HG03442 (cell line): Measurements from ENCODE around the gene RASGEF1B.

Experiments
- ATAC-seq: cut with Tn5 transposase; IDR thresholded peaks from one replicate; pipeline ENCODE4 v1.9.1; 2021; ENCODE audit warnings: mild to moderate bottlenecking, moderate library complexity; ENCODE audit not compliant: unreplicated experiment

RASGEF1B gene

DNA sequence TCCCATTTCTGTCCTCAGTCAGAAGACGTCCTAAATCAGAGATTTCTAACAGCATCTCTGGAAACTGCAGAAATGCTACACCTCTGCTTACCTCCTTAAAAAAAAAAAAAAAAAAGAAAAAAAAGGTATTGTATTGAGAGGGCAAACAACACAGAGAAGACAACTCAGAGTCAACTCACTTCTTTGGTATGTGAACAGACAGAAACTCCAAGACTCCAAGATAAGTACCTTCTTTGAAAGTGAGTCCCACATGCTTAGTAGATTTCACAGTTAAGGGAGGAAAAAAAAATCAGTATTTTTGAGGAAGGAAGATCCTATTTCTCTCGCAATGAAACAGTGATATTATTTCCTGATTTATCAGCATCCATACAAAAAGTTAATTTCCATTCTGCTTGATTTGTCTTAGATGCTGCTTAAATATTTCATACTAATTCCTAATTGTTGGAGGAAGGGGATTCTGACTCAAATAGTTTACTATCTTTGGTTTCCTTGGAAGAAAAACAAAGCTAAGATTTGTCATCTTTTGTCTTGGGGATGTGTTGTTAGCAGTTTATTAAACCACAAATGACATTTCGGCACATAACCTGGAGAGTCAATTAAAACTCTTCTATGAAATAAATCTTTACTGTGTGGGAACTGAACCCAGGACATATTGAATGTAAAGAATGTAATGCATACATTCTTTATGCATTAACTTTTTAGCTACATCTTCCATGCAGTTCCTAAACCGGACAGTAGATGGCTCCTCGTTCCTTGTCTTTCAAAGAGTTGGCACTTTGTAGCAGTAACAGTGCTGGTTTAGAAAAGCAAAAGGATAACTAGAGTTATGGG lies 4.7 kb downstream of the RASGEF1B start:
- no peak for ATAC-seq

DNA sequence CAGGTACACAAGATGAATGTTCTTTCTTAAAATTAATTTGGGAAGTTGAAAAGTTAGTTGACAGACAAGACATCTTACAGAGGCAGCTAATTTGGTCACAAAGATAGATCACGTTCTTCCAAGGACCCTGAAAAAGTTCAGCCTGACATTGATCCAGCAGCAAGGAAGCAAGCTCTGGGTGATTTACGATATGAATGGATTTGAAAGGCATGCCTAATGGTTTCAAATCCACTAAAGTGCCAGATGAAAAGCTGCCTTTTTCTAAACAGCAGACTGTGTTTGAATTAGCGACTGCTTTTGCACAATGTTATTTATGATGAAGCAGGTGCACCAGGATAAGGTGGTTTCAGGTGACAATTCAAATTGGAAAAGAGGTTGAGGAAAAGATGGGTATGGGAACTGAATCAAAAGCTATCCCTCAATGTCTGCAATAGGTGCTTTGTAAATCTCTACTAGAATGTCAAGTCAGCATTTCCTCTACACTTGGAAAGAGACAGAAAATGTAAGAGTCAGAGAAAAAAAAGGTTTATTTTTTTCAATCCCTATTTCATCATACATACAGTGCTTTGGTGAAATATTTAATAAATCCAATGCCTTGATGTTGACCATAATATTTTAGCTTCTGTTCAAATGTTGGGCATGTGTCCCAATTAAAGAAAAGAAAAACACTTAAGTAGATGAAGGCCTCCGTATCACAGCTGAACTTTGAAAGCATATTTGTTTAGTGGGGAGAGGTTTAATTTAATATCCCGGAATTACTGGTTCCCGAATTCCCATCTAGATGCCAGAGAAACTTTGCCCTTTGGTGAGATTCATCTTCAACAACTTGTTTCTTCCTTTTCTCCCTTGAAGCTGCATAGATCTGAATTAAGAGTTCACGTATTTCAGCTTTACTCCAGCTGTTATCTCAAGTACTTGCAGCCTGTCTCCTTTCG lies 6.0 kb downstream of the RASGEF1B start:
- ATAC-seq: no peak

DNA sequence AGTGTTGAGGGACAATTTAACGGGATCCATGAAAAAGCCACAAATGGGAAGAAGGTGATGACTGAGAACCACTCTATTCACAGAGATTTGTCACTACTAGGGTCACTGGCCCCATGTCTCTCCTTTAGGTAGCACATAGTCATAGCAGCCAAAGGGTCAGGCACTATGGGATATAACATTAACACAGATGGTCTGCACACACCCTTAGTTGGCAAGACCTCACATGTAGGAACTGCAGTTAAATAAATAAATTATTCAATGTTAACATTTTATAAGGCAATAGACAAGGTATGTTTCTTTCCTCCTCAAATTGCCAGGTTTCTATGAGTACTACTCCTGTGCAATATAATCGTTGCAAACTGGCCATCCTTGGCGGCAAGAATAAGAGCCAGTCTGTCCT lies 10.9 kb downstream of the RASGEF1B start:
- no peak for ATAC-seq

DNA sequence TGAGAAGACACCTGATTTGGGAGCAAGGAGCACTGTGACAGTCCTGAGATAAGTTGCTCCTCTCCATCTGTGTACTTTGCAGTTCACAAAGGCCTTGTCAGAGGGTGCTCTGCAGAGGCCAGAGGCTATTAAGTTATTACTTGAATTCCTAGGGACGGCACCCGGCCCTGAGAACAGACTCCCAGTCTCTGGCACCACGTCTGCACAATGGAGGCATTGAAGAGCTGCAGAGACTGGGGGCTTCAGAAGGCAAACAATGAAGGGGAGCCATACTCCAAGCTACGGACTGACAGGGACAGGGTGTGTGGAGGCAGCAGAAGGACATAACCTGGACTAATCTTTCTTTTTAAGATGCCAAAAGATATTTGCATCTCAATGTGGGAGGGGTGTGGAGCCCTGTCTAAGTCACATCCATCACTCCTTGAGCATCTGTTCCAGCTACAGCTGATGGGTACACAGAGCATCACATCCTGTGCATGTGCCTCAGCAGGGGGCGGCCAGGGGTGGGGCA lies 11.5 kb downstream of the RASGEF1B start:
- ATAC-seq: no peak

DNA sequence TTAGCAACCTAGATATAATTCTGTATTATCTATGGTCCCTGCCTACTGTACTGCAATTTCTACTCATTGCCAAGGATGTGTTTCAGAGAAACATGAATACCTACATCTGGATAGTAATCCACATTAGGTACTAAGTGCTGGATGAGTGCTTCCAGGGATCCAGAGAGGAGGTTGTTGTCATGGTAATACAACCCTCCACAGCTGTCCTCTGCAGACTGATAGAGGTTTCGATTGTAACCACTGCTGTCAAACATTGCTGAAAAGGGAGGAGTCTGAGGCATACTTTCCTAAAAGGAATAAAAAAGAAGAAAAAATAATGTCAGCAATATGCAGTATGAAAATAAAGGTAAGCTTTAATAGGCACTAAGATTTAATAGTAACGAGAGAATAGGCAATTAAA lies 12.5 kb downstream of the RASGEF1B start:
- no peak for ATAC-seq

DNA sequence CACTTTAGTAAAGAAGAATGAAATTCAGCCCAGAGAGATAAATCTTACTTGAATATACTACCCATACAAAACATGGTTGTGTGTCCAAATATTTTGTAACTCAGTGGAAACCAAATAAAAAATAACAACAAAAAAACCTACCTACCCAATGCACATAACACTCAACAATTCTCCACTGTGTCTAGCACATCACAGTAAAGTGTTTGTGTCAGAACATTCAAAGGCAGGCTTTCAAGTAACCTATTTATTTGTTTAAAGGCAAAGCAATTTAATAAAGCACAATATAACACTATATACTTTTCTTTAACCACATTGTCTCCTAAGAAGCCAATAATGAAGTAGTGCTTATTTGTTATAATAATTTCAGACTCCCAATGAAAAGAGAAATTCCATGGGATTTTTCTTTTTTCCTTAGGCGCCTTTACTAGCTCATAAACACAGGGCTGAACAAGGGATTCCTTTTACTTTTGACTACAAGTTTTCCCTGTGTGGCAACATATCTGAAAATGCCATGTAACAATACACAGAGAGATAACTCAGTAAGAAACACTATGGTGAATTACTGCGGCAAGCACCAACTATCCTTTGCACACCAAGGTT lies 13.7 kb downstream of the RASGEF1B start:
- no peak for ATAC-seq

DNA sequence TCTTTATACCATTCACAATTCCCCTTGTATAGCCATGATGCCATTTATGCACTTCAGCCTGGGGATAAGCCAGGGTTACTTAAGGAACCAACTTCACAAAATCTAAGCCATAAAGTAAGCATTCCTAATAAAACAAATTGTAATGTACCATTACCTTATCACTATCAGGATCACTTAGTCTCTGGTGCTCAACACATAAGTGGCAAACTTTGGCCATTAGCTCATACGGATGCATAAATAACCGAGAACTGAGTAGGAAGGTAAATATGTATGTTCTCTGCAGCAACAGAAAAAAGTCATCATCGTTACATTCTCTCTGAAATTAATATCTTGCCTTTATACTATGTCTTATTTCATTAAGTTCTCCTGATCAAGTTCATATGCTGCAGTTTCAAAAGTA lies 14.4 kb downstream of the RASGEF1B start:
- ATAC-seq: no peak

DNA sequence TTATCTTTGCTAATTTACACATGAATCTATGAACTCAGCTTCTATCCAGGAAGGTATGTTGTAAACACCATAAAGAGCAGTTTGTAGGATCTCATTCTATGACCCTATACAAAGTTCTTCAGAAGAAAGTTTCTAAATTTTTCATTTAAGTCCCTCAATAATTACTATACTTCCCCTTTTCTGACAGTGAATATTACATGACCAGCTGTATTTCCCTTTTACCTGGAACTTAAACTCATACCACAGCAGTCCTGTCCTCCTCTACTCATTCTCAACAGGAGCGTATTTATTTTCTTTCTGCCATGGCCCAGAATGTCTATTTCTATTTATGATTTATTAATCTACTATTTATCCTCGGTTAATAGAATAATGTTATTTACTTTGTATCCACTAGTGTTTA lies 15.8 kb downstream of the RASGEF1B start:
- no peak for ATAC-seq

DNA sequence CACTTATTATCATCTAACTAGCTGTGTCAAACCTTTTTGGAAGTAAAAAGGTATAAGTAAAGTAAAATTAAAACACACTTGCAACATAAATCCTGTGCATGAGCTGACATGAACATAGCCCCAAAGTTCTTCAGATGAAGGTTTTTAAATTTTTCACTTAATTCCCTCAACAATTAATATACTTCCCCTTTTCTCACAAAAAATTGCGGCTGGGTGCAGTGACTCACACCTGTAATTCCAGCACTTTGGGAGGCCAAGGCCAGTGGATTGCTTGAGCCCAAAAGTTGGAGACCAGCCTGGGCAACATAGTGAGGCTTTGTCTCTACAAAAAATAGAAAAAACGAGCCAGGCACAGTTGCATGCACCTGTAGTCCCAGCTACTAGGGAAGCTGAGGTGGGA lies 16.8 kb downstream of the RASGEF1B start:
- no peak for ATAC-seq

DNA sequence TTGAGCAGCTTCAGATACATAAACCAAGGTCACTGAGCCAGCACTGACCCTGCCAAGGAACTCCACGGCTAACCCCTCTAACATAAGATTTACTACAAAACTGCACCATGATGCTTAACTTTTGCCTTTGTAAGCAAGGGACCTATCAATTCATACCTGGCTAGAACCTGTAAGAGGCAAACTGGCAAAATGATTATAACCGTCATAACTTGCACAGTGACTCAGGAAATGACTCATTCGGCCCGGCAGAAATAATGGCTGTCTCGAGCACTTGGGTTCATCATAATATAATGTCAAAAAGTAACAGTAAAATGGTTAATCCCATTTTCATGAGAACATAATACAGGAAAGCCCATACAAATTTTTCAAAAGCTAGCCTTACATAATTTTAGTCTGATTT lies 17.2 kb downstream of the RASGEF1B start:
- ATAC-seq: no peak

DNA sequence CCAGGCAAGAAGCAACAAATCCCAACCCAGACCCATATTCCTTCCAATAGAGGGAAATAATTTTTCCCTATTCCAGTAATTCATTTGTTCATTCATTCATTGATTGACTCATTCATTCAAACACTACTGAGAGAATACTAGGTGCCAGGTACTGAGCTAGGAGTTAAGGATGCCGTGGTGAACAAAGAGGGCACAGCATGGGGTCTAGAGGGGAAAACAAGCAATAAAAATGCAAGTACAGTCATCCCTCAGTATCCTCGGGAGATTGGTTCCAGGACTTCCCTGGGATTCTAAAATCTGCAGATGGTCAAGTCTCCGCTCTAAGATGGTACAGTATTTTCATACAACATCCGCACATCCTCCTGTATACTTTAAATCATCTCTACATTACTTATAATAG lies 18.7 kb downstream of the RASGEF1B start:
- no peak for ATAC-seq

DNA sequence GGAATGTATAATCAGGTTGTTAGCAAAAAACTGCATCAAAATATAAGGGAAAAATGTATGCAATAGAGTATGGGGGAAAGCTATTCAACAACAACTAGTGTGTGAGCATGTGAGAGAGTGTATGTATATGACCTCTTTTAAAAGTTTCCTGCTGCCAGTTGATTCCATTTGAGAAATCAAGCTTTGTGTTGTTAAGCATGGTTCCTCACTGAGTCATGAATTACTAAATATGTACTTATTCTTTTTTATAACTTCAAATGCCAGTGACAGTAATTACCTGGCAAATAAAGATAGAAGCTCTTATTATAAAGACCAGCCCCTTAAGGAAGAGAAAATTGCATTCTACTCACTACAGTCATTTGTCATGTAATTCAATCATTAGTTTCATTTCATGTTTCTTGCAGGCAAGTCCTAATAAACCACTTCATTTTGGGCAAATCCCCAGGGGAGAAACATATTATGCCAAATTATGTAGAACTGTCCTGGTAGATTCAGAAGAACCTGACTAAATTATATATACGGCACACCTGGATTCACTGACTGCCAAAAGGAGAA lies 19.2 kb downstream of the RASGEF1B start:
- no peak for ATAC-seq

DNA sequence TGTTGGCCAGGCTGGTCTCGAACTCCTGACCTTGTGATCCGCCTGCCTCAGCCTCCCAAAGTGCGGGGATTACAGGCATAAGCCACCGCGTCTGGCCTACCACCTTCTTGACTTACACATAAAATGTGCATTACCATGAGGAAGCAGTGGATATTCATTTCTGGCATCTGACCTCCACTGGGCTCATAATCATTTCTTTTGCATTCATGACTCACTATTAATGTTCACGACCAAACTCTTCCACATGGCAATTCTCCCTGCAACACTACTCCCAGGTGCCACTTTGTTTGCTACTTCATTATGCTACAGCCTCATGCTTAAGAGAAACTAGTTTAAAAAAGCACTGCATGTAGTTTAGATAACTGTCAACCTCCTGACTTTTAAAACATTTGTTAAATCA lies 22.7 kb downstream of the RASGEF1B start:
- ATAC-seq: no peak

DNA sequence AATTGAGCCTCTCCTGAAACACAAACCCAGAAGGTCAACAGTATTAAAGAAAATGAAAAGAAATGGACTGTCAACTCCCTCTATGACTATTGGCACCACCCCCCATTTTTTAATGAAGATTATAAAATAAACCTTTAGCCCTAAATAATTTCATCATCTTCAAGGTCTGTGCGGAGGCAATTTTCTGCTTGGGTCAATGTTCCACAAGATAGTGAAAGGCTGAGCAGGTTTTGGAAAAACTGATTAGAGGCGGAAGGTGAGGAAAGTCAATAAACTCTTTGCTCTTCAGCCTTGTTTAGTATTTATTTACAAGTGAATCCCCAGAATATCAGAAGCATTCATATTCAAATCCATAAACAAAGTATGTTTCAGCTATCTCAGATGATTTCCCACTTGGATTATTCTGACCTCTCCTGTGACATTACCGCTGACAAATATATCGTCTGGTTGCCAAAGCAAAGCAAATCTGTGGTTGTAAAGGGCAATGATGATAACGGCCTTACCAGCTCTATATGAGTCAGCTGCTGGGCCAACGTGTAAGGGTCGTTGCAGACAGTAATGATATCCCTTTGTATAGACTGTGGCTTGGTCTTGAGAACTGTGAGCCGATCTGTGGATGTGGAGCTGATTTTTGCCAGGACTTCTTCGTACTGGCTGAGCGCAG lies 24.0 kb downstream of the RASGEF1B start:
- no peak for ATAC-seq

DNA sequence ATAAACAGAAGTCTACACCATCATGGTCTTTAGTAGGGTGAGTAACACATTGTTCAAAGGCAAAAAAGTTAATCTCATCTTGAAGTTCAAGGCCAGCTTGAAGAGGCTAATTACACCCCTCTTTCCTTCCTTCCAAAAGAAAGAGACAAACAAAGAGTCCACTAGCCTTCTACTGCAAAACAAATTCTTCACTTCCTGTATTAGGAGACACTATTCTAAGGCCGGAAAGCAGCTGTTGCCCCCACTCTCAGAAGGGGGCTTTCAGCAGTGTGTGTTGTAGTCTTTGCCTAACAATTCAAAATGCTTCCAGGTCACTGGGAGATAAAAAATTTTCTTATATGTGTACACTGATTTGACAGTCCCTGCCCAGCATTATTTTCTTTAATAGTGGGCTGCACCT lies 25.1 kb downstream of the RASGEF1B start:
- ATAC-seq: no peak

DNA sequence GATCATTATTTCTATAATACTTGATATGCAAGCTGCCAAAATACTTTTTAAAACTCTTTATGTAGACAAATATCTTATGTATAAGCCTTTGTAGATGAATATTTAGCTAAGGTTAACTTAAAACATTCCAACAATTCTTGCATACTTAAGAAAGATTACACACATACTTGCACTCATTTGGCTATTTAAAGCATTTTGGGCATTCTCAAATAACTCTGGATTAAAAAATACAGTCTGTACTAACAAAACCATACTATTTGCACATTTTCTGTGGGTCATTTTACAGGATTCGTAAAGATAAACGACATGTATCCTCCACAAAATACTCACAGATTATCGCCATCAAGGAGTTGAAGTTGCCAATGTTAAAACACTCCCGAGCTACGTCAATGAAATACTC lies 26.5 kb downstream of the RASGEF1B start:
- ATAC-seq: no peak

DNA sequence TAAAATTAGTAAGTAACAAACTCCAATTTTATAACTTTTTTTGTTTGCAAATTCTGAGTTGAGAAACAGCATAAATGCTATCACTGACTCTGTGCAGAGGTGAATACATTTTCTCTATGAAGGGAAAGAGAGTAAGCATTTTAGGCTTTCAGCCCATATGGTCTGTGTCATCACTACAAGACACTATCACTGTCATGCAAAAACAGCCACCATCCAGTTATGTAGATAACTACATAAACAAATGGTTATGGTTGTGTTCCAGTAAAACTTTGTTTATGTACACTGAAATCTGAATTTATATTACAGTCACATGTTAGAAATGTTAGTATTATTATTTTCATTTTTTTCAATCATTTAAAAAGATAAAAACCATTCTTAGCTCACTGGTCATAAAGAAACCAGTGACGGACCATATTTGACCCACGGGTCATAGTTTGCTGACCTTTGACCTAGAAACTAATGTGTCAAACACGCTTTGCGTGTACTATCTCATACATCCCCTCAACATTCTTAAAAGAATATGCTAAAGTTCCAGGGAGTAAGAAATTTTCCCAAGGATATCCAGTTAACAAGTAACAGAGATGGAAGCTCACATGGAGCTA lies 29.1 kb downstream of the RASGEF1B start:
- no peak for ATAC-seq

DNA sequence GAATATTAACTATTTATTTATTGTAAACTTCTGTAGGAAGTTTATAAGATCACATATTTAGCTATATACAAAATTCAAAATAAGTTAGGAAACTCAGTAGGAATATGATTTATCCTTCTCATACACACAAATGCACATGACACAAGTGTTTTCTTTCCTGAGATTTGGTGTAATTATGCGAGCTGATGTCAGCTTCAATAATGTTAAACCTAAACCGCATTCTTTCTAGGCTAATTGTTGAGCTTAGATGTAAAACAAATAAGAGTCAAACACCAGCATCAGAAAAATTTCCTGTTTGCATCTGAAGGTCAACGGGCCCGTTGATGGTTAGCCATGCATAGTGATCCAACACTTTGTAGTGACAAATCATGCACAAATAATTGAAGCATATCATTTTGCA lies 30.8 kb downstream of the RASGEF1B start:
- no peak for ATAC-seq

DNA sequence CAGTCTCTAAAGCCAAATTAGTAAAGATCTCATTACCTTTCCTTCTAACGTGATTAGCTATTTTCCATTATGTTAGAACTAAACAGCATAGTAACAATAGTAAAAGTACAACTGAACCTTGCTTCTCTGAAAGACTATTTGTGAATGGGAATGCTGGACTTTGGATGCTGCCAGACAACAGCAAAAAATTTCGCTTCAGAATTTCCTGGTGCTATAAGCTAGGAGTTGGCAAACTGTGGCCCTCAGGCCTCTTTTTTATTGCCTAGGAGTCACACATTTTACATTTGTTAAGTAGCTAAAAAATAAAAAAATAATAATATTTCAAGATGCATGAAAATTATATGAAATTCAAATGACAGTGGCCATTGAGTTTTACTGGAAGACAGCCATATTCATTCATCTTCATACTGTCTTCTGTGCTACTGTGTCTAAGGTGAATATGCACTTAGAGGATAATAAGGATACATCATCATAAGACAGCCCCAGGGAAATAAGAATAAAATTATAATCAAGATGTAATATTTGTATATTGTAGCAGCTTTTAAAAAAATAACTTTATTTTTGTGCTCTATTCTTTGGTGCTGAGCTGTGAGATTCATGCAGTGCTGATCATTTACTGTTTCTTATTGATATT lies 34.6 kb downstream of the RASGEF1B start:
- no peak for ATAC-seq

DNA sequence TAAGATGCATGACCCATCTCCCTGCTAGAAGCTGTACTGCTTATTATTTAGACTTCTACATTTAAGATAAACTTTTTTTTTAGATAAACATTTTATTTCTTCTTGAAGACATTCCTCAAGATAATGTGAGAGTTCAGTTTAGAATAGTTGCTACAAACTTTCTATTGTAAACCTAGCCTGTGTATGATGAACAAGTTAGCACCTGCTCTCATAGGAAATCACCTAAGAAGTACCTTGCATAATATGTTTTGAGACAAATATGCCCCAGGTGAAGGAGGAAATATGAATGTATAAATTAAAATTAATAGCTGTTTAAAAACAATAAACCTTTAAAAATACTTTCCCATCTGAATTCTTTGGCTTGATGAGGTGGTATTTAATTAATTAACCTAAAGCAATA lies 35.6 kb downstream of the RASGEF1B start:
- no peak for ATAC-seq
